Prostate gland (tissue), 2 donors: ENCODE results near the gene ZNF148. TPM values are rescaled to one million over a fixed set of nuclear protein-coding genes. Genes with fewer than 3 reads are reported as not detected.

ENCODE experiments used
- DNase-seq: peaks from one replicate; pipeline ENCODE4 v3.0.0-alpha.2; 2019; ENCODE audit warnings: low spot score
- H3K27ac ChIP-seq, 2 donors: fragments of 200-600 bp; sonication (generic); 2 replicates each; pipeline ENCODE4 v1.5.1; 2017 to 2019
- H3K27me3 ChIP-seq: fragments of 200-600 bp; sonication (generic); replicated peaks from 2 replicates; pipeline ENCODE4 v1.5.1; 2019; ENCODE audit not compliant: insufficient read depth
- H3K36me3 ChIP-seq, 2 donors: fragments of 200-600 bp; sonication (generic); 1 replicate in 1 of 2; 2 replicates in 1 of 2; pipeline versions ENCODE4 v1.5.1 to v1.8.1; 2017 to 2019
- H3K4me1 ChIP-seq: fragments of 200-600 bp; sonication (generic); replicated peaks from 2 replicates; pipeline ENCODE4 v1.5.1; 2019
- H3K4me3 ChIP-seq, 2 donors: fragments of 200-600 bp; sonication (generic); 2 replicates each; pipeline ENCODE4 v1.5.1; 2017 to 2019
- H3K9me3 ChIP-seq: fragments of 200-600 bp; sonication (generic); 2 replicates; pipeline ENCODE4 v1.5.1; 2017
- POLR2A ChIP-seq: fragments of 450-650 bp; IDR thresholded peaks from one replicate; pipeline ENCODE4 v1.6.1; 2016; ENCODE audit warnings: antibody characterized with exemption, mild to moderate bottlenecking
- POLR2AphosphoS5 ChIP-seq: sonication (generic); formaldehyde crosslinking; IDR thresholded peaks from one replicate; pipeline ENCODE4 v1.6.1; 2017; ENCODE audit warnings: antibody characterized with exemption
- WGBS: methylation state at CpG from one replicate; pipeline ENCODE4 v1.1.5; 2018; 5-methylcytosine and 5-hydroxymethylcytosine counted together
- intact Hi-C: fragments of 100-400 bp; cut with DNase I; formaldehyde crosslinking; loops from one replicate; pipeline ENCODE4 v1.14.2; 2022
- total RNA-seq, 2 donors: library from RNA; depleted of rRNA; stranded (reverse); fragments of >200 nt; gene quantifications; one replicate each; pipeline ENCODE4 v1.1.0, GENCODE V29; 2016
- TF ChIP-seq, protein P1 (sequence below), 4 experiments: fragments of 200-600 bp in 2 of 4; fragments of 450-650 bp in 2 of 4; sonication (generic) in 2 of 4; IDR thresholded peaks; 1 replicate in 3 of 4; 2 replicates in 1 of 4; pipeline ENCODE4 v1.5.1; 2016 to 2019; ENCODE audit warnings: antibody characterized with exemption in 4 of 4, mild to moderate bottlenecking in 2 of 4, moderate library complexity in 2 of 4

The ZNF148 gene
- total RNA-seq, 2 donors from 2014 or later: 26.9 to 28.5 TPM

DNA sequence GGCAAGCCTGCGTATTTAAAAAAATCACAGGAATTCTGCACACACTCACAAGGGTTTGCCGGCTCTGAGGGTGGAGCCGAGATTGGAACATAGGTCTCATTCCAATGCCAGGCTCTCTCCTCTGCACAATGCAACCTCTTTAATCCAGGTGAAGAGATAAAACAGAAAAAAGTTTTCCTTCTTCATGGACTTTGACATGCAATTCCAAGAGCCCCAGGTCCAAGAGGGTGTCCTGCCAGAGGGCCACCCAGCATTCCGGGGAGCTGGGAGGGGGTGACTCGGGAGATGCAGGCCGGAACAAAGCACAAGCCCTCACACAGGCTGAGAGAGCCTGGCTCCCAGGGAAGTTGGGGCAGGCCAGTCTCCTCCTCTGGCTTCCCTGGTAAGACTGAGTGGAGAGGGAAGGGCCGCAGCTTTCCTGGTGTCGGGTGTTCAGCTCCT is 155.8 kb downstream of the ZNF148 start:
- Histone ChIP-seq H3K9me3 (no peaks in the 10 kb centered on the region), H3K4me3 (no peak overlapping the region), H3K36me3 (no peaks in the 10 kb centered on the region), H3K4me1 (no peaks in the 10 kb centered on the region), H3K27ac (no peak overlapping the region), H3K27me3 (no peaks in the 10 kb centered on the region)
- intact Hi-C loops: no loop called here
- TF ChIP-seq POLR2AphosphoS5: no peak
- TF ChIP-seq, protein P1, sequence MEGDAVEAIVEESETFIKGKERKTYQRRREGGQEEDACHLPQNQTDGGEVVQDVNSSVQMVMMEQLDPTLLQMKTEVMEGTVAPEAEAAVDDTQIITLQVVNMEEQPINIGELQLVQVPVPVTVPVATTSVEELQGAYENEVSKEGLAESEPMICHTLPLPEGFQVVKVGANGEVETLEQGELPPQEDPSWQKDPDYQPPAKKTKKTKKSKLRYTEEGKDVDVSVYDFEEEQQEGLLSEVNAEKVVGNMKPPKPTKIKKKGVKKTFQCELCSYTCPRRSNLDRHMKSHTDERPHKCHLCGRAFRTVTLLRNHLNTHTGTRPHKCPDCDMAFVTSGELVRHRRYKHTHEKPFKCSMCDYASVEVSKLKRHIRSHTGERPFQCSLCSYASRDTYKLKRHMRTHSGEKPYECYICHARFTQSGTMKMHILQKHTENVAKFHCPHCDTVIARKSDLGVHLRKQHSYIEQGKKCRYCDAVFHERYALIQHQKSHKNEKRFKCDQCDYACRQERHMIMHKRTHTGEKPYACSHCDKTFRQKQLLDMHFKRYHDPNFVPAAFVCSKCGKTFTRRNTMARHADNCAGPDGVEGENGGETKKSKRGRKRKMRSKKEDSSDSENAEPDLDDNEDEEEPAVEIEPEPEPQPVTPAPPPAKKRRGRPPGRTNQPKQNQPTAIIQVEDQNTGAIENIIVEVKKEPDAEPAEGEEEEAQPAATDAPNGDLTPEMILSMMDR (IDR thresholded peaks at IDR 0.05): no peak
- TF ChIP-seq POLR2A: no peak
- 54% methylated on average over 8 of the region's 8 CpGs for WGBS
- no peak for DNase-seq

DNA sequence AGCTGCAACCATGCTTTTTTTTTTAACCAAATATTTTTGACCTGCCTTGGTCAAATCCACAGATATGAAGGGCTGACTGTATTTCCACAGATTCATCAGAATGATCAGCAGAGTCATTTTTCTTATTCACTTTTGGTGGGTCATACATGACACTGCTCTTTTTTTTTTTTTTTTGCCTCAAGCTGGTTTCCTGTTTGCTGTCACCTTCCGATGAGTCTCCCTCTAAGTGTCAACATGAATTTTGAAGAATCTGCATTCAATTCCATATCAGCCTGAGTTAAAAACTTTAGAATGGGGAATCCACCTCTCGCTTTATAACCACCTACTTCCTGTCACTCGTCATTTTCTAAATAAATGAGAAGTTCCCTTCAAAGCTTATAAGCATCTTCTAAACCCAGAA is 160.4 kb downstream of the ZNF148 start:
- no peak for DNase-seq
- 64% methylated on average over 3 of the region's 3 CpGs for WGBS
- intact Hi-C loops: no loop called here
- TF ChIP-seq POLR2AphosphoS5: no peak
- TF ChIP-seq, protein P1 (IDR thresholded peaks at IDR 0.05): no peak
- TF ChIP-seq POLR2A: no peak
- no peaks in the 10 kb centered on the region for H3K4me1 ChIP-seq
- no peaks in the 10 kb centered on the region for H3K36me3 ChIP-seq
- no peak overlapping the region for H3K27ac ChIP-seq
- no peaks in the 10 kb centered on the region for H3K27me3 ChIP-seq
- H3K4me3 ChIP-seq: no peak overlapping the region
- no peaks in the 10 kb centered on the region for H3K9me3 ChIP-seq

DNA sequence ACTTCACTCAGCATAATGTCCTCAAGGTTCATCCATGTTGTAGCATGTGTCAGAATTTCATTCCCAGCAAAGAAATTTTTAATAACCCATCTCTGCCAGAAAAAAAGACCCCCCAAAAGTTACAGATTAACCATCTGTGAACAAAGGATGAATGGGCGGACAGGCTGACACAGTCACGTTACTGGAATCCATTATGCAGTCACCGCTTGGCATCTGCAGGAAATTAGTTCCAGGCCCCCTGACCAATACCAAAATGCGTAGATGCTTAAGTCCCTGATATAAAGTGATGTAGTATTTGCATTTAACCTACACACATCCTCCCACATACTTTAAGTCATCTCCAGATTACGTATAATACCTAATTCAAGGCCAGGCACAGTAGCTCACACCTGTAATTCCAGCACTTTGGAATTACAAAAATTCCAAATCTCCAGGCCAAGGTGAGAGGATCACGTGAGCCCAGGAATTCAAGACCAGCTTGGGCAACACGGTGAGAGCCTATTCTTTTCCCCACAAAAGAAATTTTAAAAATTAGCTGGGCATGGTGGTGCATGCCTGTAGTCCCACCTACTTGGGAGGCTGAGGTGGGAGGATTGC is 161.1 kb downstream of the ZNF148 start:
- Histone ChIP-seq H3K4me3 (no peak overlapping the region), H3K9me3 (no peaks in the 10 kb centered on the region), H3K4me1 (no peaks in the 10 kb centered on the region), H3K27ac (no peak overlapping the region), H3K36me3 (no peaks in the 10 kb centered on the region), H3K27me3 (no peaks in the 10 kb centered on the region)
- DNase-seq: no peak
- intact Hi-C loops: no loop called here
- 84% methylated on average over 7 of the region's 7 CpGs for whole genome bisulfite sequencing
- TF ChIP-seq, protein P1 (IDR thresholded peaks at IDR 0.05): no peak
- TF ChIP-seq POLR2A (no peak), POLR2AphosphoS5 (no peak)

DNA sequence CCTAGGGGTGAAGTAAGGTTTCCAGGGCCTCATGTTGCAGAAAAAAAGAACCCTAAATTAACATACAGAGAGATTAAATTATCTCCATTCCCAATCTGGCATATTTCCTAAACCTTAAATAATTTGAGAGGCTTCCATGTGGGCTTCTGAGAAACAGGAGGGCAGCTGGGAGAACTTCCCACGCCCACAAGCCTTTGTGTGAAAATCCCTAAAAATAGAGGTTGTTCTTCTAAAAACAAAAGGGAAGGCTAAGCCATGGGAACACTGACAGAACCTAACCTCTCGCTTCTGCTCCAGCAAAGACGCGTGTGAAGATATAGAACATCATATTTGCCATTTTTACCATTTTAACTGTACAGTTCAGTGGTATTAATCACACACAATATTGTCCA is 161.8 kb downstream of the ZNF148 start:
- intact Hi-C loops: no loop called here
- 91% methylated on average over 4 of the region's 4 CpGs for WGBS
- Histone ChIP-seq H3K4me1 (no peaks in the 10 kb centered on the region), H3K9me3 (no peaks in the 10 kb centered on the region), H3K27ac (no peak overlapping the region), H3K4me3 (no peak overlapping the region), H3K36me3 (no peaks in the 10 kb centered on the region), H3K27me3 (no peaks in the 10 kb centered on the region)
- no peak for DNase-seq
- TF ChIP-seq POLR2AphosphoS5: no peak
- TF ChIP-seq, protein P1 (IDR thresholded peaks at IDR 0.05): no peak
- TF ChIP-seq POLR2A: no peak
